HepG2 (cell line): ENCODE results near the gene ZC2HC1B.

Source experiments
- ATF5 ChIP-seq: sonication (generic); formaldehyde crosslinking; IDR thresholded peaks from 2 replicates; pipeline ENCODE4 v1.4.0; 2020; ENCODE audit warnings: mild to moderate bottlenecking, low read depth, missing genetic modification reagents
- ELF1 ChIP-seq: sonication (generic); formaldehyde crosslinking; IDR thresholded peaks from 2 replicates; pipeline ENCODE4 v1.4.0; 2020; ENCODE audit warnings: missing genetic modification reagents
- GMEB1 ChIP-seq: sonication (generic); formaldehyde crosslinking; IDR thresholded peaks from 2 replicates; pipeline ENCODE4 v1.5.1; 2020; ENCODE audit warnings: missing genetic modification reagents, mild to moderate bottlenecking, borderline replicate concordance
- NFE2 ChIP-seq: sonication (generic); formaldehyde crosslinking; IDR thresholded peaks from 2 replicates; pipeline ENCODE4 v1.4.0; 2020; ENCODE audit warnings: missing genetic modification reagents
- PREB ChIP-seq: sonication (generic); formaldehyde crosslinking; IDR thresholded peaks from 2 replicates; pipeline ENCODE4 v1.4.0; 2020; ENCODE audit warnings: missing genetic modification reagents
- TCF12 ChIP-seq, 2 experiments: fragments of 450-650 bp in 1 of 2; sonication (generic) in 1 of 2; formaldehyde crosslinking in 1 of 2; IDR thresholded peaks; 2 replicates each; pipeline versions ENCODE4 v1.6.1 to v1.8.0; 2017 to 2022; ENCODE audit warnings: antibody characterized with exemption in 1 of 2, mild to moderate bottlenecking in 1 of 2, missing genetic modification reagents in 1 of 2, moderate library complexity in 1 of 2
- ZNF280D ChIP-seq: sonication (generic); formaldehyde crosslinking; IDR thresholded peaks from 2 replicates; pipeline ENCODE4 v1.5.1; 2020; ENCODE audit warnings: mild to moderate bottlenecking, missing genetic modification reagents
- ZNF326 ChIP-seq: sonication (generic); formaldehyde crosslinking; IDR thresholded peaks from 2 replicates; pipeline ENCODE4 v1.4.0; 2020; ENCODE audit warnings: missing genetic modification reagents, borderline replicate concordance
- ZNF331 ChIP-seq: sonication (generic); formaldehyde crosslinking; IDR thresholded peaks from 2 replicates; pipeline ENCODE4 v1.4.0; 2020; ENCODE audit warnings: missing genetic modification reagents
- ZNF362 ChIP-seq: sonication (generic); formaldehyde crosslinking; IDR thresholded peaks from 2 replicates; pipeline ENCODE4 v1.4.0; 2020; ENCODE audit warnings: missing genetic modification reagents, mild to moderate bottlenecking, borderline replicate concordance
- ZNF550 ChIP-seq: sonication (generic); formaldehyde crosslinking; IDR thresholded peaks from 2 replicates; pipeline ENCODE4 v1.4.0; 2020; ENCODE audit warnings: mild to moderate bottlenecking, missing genetic modification reagents, borderline replicate concordance
- ZSCAN29 ChIP-seq: sonication (generic); formaldehyde crosslinking; conservative IDR thresholded peaks from 2 replicates; pipeline ENCODE4 v1.4.0; 2020; ENCODE audit warnings: mild to moderate bottlenecking, missing genetic modification reagents

- no peak for TF ChIP-seq ATF5 (CRISPR knock-in tag)
- TF ChIP-seq ZNF326 (CRISPR knock-in tag), result no peak
- no peak for TF ChIP-seq NFE2
- no peak for TF ChIP-seq TCF12 (IDR thresholded peaks at IDR 0.05)
- no peak for TF ChIP-seq TCF12 (CRISPR knock-in tag; IDR thresholded peaks at IDR 0.05)
- TF ChIP-seq PREB, result no peak
- TF ChIP-seq ZSCAN29, result no peak
- TF ChIP-seq GMEB1 (CRISPR knock-in tag), result no peak
- TF ChIP-seq ZNF280D (CRISPR knock-in tag), result no peak
- TF ChIP-seq ZNF362 (CRISPR knock-in tag), result no peak
- TF ChIP-seq ZNF331 (CRISPR knock-in tag), result no peak
- no peak for TF ChIP-seq ELF1 (CRISPR knock-in tag)
- TF ChIP-seq ZNF550, result no peak
These were observed 19.2 kb upstream of the ZC2HC1B start for GRCh38 chr6:143845033-143845432.
